AML-193 (cell line): ENCODE data around the gene ATRIP.
"Not testable (repeated sequence)": the region's sequence is repeated elsewhere in the genome, so short reads cannot be mapped to it uniquely, and the experiment has no call there.

ENCODE experiments used
- DNase-seq, 2 experiments: peaks; one replicate each; lab custom pipeline; 2025; lab: John Stamatoyannopoulos, UW

Gene ATRIP

GRCh38 chr3:48436855-48437254 is 9.7 kb upstream of the ATRIP start:
- DNase-seq: no peak

- DNase-seq: no peak
Measured at GRCh38 chr3:48437812-48438211, 8.7 kb upstream of the ATRIP start.

GRCh38 chr3:48439820-48440589 is 6.5 kb upstream of the ATRIP start, which contains the start of the genes CCDC51 and TMA7:
TSS of gene CCDC51 (minus strand) at chr3:48440119. CDS start at chr3:48435128, 4,991 bp downstream.
TSS of gene TMA7 (plus strand) at chr3:48440257. CDS start at chr3:48440297, 40 bp downstream.
- DNase-seq: peak; percentile 99

- no peak for DNase-seq
Measured at GRCh38 chr3:48440590-48440958, 6.0 kb upstream of the ATRIP start.

- no peak for DNase-seq
Measured at GRCh38 chr3:48441940-48442339, 4.6 kb upstream of the ATRIP start.

GRCh38 chr3:48445277-48445882 is 1.2 kb upstream of the ATRIP start:
- no peak for DNase-seq

GRCh38 chr3:48446043-48446424 is 503 bp upstream of the ATRIP start:
- DNase-seq: no peak

- DNase-seq: no peak
Measured at GRCh38 chr3:48451270-48451669, 4.7 kb downstream of the ATRIP start.

GRCh38 chr3:48456456-48456855 is 9.9 kb downstream of the ATRIP start:
- DNase-seq: no peak

- no peak for DNase-seq
Measured at GRCh38 chr3:48459331-48459730, 12.8 kb downstream of the ATRIP start.

- DNase-seq: no peak
Measured at GRCh38 chr3:48459773-48460516, 13.4 kb downstream of the ATRIP start.

GRCh38 chr3:48460517-48460902 is 14.0 kb downstream of the ATRIP start:
- no peak for DNase-seq

- DNase-seq: not testable (repeated sequence)
Measured at GRCh38 chr3:48461767-48462166, 15.2 kb downstream of the ATRIP start.

- no peak for DNase-seq
Measured at GRCh38 chr3:48463703-48464102, 17.2 kb downstream of the ATRIP start.

GRCh38 chr3:48464713-48465221 is 18.2 kb downstream of the ATRIP start:
- DNase-seq: no peak

GRCh38 chr3:48465237-48465530 is 18.6 kb downstream of the ATRIP start:
- no peak for DNase-seq

- peak; percentile 98 for DNase-seq
Measured at GRCh38 chr3:48465531-48466378, 19.2 kb downstream of the ATRIP start.

- peak in 1 of 2 experiments; percentile 62 for DNase-seq
Measured at GRCh38 chr3:48466386-48467109, 20.0 kb downstream of the ATRIP start.

- DNase-seq: no peak
Measured at GRCh38 chr3:48467110-48467454, 20.5 kb downstream of the ATRIP start.

GRCh38 chr3:48467473-48468267 is 21.1 kb downstream of the ATRIP start:
- no peak for DNase-seq

GRCh38 chr3:48468329-48468731 is 21.8 kb downstream of the ATRIP start:
- no peak for DNase-seq
